HG03066 (cell line): ENCODE measurements around the gene GZF1.

Experiments
- ATAC-seq: cut with Tn5 transposase; IDR thresholded peaks from one replicate; pipeline ENCODE4 v1.9.1; 2021; ENCODE audit warnings: low read depth; ENCODE audit not compliant: unreplicated experiment

Gene GZF1

DNA sequence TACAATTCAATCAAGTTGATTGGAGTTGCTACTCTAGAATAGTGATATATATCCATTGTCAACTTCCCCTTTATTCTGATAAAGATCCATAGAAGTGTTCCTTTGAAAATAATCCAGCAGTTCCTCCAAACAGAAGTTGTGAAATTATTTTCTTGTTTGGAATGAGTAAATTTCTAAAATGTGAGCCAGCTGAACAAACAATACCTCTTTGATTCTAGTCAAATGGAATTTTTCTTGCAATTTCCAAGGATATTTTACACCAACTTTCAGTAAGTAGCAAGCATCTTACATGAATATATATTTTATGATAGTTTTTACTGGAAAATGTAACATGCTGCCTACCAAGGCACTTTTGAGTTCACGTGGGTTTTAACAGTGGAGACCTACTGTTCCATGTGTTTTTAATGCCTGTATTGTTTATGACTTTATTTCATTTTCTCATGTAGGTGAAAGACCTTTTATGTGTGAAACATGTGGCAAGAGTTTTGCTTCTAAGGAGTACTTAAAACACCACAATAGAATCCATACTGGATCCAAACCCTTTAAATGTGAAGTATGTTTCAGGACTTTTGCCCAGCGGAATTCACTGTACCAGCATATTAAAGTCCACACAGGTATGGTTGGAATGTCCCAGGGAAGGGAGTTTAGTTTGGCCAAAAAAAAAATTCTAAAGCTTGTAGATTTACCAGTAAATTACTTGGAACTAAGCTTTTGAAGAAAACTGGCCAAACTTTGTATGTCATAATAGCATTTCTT lies 6.5 kb downstream of the GZF1 start:
- ATAC-seq = no peak

DNA sequence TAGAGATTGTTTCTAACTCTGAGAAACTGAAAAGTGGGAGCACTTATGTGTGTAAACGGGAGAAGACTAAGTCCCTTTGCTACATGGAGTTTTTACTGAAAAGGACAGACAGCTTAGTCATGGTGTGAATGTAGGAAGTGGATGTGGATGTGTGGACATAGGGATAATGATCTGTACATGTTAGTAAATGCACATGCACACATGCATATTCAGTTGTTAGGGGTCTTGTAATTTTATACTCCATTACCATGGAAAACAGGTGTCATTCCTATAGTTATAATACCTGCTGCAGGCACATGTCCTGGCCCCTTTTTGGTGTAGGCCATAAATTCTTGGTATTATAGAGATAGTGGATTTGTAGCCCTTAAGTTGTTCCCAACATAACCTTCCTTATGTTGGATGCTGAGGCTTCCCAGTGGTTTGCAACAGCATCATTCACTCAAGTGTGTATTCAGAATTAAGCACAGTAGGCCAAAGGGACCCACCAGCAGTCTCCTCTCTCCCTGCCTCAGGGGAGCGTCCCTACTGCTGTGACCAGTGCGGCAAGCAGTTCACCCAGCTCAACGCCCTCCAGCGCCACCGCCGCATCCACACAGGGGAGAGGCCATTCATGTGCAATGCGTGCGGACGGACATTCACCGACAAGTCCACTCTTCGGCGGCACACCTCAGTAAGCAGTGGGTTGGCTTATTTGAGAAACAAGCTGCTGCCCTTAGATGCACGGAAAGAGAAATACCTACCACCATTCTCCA lies 7.3 kb downstream of the GZF1 start:
- ATAC-seq = no peak

DNA sequence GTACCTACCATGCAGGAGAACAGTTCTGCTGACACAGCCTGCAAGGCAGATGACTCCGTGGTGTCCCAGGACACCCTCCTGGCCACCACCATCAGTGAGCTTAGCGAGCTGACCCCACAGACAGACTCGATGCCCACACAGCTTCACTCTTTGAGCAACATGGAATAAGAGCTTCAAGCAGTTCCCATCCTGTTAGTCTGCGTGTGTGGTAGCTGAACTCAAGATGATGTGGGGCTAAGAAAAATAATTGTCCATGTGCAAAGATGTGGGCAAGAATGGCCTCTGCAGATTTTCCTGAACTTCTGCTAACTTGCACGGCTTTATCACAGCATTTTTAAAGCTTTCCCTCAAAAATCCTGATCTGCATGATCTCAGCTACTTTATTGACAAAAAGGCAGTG lies 8.3 kb downstream of the GZF1 start:
- ATAC-seq = no peak

DNA sequence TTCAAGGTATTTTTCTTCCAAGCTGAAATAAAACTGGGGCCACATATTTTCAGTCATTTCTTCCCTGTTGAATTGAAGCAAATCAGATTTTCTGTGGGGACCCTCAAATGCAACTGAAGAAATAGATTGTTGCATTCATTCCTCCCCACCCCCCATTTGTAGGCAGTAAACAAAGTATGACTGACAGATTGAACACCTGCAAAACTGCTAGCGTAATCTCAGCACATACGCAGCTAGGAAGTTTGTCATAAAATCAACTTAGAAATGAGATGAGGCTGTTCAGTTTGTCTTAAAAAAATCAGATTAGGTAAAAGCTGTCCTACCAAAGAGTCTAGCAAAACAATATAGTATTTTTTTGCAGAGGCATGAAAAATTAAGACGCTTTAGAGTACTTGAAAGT lies 8.9 kb downstream of the GZF1 start:
- ATAC-seq = no peak

DNA sequence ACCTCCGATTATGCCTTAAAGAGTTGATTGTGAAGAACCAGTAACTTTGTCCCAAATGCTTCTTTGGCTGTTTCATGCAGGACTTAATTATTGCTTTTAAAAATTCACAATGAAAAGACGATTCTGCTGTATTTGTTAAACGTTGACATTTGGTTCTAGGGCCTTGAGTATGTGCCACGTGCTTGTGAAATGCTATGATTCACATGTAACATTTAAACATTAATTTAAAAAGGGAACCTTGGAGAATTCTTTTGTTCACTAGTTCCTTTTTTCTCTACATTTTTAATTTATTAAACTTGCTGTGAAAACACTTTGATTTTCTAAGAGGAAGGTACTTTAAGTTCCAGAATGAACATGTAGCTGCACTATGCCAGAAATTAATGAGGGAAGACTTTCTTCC lies 9.5 kb downstream of the GZF1 start:
- ATAC-seq = no peak

DNA sequence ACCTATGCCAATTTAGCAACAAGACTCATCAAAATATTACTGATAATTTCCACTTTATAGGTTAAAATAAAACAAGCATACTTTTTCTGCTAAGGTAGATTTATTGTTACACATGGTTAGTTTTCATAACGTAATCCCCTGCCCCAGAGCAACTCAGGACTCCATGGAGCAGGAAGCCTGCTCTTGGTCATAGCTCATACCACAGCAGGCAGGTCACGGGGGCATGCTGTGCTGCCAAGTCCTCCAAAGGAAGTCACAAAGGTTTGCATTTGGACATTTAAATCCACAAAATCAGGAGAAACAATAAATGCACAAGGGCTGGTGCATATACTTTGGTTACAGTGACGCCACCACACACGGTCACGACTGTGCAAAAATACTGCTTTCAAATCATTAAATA lies 12.5 kb downstream of the GZF1 start:
- no peak for ATAC-seq

DNA sequence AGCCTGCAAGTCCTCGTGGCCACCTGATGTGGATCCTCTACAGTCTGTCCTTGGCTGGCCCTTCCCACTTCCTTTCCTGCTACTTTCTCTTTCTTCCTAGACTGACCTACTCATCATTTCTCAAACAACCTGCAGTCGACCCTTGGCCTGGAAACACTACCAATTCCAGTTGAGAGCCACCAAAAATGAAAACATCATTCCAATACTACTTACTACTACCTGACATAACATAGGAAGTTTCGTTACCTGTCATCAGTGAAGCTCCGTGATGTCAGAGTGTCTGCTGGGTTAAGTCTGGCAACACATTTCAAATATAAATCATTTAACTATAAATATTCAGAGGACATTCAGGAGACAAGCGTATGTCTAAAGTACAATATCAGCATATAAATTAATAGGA lies 13.8 kb downstream of the GZF1 start:
- no peak for ATAC-seq

DNA sequence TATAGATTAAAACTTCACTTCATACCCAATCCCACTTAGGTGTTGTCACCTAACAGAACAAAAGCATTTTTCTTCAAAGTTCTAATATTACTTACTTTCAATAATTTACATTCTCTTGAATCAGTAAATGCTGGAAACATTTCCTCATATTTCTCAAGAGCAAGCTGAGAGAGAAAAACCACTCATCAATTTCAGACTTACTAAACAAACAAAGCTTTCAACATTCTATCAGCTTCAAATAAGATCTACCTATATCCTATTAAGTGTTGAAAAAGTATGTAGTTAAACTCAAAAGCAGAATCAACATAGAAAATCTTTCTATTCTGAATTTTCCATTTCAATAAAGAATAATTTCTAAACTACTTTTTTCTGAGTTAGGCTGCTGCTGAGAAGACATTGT lies 17.8 kb downstream of the GZF1 start:
- no peak for ATAC-seq

DNA sequence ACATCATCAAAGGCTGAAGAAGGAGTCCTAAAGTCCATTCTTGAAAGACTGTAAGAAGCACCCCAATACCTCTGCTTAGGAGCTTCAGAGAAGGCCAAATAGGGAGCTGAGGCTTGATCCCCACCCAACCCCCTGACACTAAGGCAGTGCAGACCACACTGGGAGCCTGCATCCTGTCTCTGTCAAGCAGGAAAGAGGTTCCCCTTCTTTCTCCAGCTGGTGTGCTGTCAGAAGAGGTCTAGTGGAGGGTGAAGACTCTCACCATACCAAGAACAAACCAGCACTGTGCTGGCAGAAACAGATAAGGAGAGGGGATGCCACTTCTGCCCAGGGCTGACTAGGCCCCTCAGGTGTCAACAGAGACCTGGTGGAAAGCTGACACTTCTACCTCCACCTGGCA lies 19.9 kb downstream of the GZF1 start:
- ATAC-seq = no peak

DNA sequence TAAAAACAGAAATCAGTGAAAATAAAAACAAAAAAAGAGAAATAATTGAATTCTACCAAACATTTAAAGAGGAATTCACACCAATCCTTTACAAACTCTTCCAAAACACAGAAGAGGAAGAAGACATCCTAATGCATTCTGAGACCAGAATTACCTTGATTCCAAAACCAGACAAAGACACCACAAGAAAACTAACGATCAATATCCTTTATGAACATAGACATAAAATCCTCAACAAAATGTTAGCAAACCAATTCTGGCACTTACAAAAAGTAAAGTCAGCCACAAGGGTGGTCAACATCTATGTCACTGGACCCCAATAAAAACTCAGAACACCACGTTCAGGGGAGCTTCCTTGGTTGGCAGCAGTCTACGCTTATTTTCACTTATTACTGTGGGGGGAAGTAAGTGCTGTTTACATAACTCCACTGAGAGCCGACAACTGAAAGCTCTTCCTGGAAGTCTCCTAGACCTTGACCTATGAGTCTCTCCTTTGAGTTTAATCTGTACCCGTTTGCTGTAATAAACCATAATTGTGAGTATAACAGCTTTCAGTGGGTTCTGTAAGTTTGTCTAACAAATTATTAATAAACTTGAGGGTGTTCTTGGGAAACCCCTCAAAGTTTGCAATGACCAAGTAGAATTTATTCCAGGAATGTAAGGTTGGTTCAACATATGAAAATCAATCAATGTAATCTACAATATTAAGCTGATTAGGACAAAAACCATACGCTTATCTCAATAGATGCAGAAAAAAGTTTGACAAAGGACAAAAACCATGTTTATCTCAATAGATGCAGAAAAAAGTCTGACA lies 24.5 kb downstream of the GZF1 start:
- no peak for ATAC-seq

DNA sequence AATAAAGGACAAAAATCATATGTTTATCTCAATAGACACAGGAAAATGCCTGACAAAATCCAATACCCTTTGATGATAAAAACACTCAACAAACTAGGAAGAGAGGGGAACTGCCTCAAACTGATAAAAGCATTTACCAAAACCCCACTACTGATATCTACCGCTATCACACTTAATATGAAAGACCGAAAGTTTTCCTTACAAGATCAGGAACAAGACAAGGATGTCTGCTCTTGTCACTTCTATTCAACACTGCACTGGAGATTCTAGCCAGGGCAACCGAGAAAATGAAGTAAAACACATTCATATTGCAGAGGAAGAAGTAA lies 25.1 kb downstream of the GZF1 start:
- no peak for ATAC-seq

DNA sequence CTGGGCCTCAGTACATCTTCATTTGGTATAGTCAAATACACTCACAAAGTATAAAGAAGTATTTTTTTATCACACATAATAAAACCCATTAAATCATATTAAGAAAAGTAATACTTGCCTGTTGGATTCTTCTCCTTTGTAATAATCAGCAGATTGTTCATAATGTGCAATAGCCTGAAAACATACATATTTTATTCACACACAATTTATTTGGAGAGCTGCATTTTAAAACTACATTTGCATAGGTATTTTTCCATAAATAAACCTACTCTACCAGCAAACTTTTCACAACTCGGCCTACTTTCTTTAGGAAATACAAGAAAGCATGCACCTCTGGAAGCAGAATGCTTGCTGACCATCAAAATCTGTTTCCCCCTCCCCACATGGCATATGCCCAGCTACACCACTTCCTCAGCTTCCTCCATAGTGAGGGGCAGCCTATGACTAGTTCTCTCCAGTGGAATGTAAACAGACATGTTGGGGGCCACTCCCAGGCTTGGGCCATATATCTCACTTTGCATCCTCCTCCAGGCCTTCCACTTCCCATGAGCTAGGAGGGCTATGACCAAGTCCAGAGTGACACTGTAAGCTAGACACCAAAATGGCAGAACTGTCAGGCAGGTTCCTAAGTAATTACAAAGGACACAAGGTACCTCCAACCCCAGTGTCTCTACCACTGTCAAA lies 28.3 kb downstream of the GZF1 start:
- no peak for ATAC-seq

DNA sequence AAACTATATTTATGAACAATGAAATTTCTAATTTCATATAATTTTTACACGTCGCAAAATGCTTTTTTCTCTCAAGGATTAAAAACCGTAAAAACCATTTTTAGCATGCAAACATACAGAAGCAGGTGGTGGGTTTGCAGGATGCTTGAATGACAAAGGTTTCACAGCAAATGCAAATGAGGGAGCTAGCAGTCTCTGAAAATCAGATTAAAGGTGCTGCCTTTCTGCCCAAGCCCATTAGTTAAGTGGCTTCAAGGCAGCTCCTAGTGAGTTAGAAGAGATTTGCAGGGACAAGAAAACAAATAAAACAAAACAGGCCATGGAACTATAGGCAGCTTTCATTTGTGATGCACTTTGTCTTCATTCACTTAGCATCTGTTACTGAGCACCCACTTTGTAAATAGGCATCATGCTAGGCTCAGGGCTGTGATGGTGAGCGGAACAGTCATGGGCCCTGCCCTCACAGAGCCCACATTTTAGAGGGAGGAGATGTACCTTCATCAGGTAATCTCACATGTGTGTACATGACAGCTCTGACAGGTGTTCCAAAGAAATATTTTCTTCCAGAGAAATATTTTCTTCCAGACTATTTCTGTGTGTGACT lies 29.8 kb downstream of the GZF1 start:
- ATAC-seq = no peak

DNA sequence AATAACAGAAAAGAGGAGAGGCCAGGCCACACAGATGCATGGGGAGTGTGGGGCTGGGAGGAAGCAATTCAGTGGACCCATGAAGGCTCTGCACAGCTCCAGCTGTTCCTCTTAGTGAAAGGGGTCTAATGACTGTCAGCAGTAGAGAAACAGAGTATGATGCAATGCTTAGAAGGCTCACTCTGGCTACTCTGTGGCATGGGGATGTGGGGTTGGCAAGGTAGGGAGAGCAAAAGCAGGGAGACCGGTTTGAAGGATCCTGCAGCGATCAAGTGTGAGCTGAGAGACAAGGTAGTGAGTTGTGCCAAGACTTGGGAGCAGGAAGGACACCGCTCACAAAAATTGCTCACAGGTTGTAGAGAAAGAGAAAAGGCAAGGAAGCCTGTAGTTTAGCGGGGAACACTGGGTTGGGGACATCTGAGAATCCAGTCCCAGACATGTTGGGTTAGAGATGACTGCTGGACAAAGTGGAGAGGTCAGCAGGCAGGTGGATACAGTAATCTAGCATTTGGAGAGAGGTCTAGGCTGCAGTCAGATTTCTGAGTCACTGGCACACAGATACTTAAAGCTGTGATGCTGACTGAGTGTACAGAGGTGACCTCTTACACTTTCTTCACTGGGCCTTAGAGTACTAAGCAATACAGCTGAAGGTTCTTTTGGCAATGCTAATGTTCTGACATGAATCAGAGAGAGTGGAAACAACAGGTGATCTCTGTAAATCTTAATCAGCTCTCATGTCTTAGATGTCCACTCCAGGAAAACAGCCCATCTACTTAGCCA lies 32.2 kb downstream of the GZF1 start:
- no peak for ATAC-seq

DNA sequence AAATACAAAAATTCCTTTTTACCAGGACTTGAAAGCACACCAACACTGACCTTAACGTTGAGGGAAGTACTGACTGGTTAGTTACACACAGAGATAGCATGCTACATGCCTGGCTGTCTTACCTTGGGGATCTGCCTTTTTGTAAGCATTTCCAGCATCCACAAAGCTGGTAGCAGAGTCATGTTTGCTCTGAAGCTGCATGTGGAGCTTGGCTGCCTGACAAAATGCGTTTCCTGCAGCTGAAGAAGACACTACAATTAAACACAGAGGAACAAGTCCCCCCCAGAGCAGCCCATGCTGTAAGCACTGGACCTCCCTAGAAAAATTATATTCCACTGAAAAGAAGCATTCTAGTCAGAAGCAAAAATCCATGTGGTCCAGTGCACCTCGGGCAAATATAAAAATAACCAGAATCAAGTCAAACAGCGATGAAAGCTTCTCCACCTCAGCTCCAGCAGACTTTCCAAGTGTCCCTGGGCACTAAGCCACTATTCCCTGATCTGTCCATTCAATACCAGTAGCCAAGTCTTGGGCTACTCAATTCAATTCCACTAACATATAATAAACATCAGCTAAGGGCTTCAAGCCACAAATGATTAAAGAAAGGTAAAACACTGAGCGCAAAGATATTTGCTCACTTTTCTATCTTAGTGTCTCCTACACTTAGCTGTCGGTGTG lies 35.1 kb downstream of the GZF1 start:
- no peak for ATAC-seq

DNA sequence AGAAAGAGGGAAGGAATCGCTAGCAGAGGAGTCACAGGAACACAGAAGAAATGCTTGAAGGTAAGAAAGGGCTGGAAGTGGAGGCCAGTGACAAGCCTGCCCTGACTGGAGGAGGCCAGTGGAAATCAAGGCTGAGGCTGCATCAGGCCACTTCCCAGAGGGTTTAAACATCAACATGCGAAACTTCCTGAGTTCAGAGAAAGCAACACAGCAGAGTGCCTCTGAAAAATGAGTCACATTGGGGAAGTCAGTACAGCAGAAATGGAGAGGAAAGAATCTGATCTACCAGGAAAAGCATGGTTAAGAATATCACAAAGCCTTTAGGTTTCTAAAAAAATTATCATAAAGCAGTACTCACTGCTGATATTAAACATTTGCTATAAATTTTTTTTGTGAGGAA lies 36.0 kb downstream of the GZF1 start:
- no peak for ATAC-seq

DNA sequence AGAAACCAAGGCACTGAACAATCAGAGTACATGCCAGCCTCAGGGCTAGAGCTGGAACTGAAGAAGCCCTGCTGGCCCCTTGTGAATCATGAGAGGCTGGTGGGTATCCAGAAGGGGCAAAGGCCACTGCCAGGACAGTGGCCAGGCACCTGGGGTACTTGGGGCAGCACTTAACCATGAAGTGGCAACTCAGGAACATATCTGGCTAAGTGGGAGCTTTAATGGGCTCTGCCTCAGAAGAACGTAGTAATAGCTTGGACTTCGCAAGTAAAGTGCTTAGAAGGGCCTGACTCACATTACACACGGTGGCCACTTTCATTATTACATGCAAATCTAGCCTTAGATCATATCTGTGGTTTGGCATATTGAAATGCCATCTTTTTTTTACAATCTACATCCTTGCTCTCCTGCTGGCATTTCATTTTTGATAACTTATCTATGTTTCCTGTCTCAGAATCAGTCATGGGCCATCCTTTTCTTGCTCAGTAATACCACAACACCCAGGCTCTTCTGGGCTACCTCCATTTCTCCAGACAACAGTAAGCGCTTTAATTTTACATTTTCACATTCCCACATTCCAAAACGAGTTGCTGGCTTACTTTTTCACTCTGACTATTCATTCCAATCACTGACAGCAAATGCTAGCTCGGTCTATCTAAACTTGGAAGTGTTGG lies 37.7 kb downstream of the GZF1 start:
- ATAC-seq = no peak

DNA sequence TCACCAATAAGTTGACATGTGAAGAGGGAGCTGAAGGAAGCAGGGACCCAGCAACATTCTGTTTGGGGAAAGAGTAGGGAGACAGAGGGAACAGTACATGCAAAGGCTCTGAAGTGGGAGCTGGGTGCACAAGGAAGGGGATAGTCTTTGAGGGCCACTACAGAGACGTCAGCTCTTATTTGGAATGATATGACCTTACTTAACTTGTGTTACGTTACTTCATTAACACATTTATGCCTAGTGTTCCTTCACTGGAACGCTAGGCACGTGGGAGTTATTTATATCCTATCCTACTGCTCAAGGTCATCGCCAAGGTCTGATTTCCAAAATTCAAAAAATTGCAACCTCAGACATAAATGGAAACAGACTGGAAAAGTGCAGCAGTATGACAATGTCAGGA lies 39.1 kb downstream of the GZF1 start:
- no peak for ATAC-seq

DNA sequence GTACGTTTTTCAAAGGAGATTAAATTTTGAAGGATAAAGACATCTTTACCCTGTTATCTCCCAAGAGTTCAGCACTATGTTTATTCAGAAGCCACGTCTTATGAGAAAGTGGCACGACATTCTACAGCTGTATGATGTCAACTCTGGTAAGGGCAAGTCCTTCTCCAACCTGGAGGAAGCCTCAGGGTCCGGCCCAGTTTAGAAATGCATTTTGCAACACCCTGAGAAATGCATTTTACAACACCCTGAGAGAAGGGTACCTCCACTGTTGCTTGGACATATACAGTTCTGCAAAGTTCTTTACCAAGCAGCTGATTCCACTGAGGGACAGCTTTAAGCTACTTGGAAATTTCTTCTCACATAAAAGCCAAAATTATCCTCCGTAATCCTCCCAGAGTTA lies 41.8 kb downstream of the GZF1 start:
- ATAC-seq = no peak
